Activated B cell treated with CpG ODN at 0.5 μM for 24 hours (primary cell): ENCODE measurements around the gene FAM20B. TPM values are rescaled to one million over a fixed set of nuclear protein-coding genes. Genes with fewer than 3 reads are reported as not detected.
A peak's percentile ranks its signal among the peaks of the same experiment; 100 is the strongest.

Experiments used
- ATAC-seq: fragments of 200-7000 bp; cut with Tn5 transposase; one replicate; pipeline ENCODE4 v1.10.0; 2021; ENCODE audit warnings: low read depth, mild to moderate bottlenecking, moderate library complexity
- CTCF ChIA-PET: fragments of 350-600 bp; sonication (Branson Sonifier 250); formaldehyde crosslinking; loops from one replicate; lab custom pipeline; 2021; ENCODE audit warnings: antibody characterized with exemption; lab: Charles Lee
- POLR2A ChIA-PET: fragments of 350-600 bp; sonication (Branson Sonifier 250); formaldehyde crosslinking; loops from one replicate; lab custom pipeline; 2021; ENCODE audit warnings: antibody characterized with exemption; lab: Charles Lee
- DNase-seq: peaks from one replicate; pipeline ENCODE4 v3.0.0; 2022
- H3K27ac Mint-ChIP-seq: one replicate; pipeline ENCODE4 v1.8.0; 2020; ENCODE audit warnings: mixed read lengths
- H3K27me3 Mint-ChIP-seq: one replicate; pipeline ENCODE4 v1.8.0; 2021; ENCODE audit warnings: mixed read lengths
- H3K36me3 Mint-ChIP-seq: one replicate; pipeline ENCODE4 v1.8.0; 2021; ENCODE audit warnings: low read depth, mixed read lengths
- H3K4me1 Mint-ChIP-seq: one replicate; pipeline ENCODE4 v1.8.0; 2021; ENCODE audit warnings: mixed read lengths
- H3K4me3 Mint-ChIP-seq: one replicate; pipeline ENCODE4 v1.8.0; 2020; ENCODE audit warnings: mild to moderate bottlenecking, mixed read lengths
- H3K9me3 Mint-ChIP-seq: one replicate; pipeline ENCODE4 v1.8.0; 2020; ENCODE audit warnings: mixed read lengths
- CTCF ChIP-seq: fragments of 200-600 bp; IDR thresholded peaks from one replicate; pipeline ENCODE4 v1.8.0; 2022; ENCODE audit warnings: antibody characterized with exemption, mild to moderate bottlenecking
- intact Hi-C: fragments of 100-400 bp; cut with micrococcal nuclease; formaldehyde crosslinking; loops from one replicate; pipeline ENCODE4 v1.15.1; 2024
- total RNA-seq: library from RNA; stranded (reverse); gene quantifications from 2 replicates; pipeline ENCODE4 v1.2.3, GENCODE V29; 2022

FAM20B gene
- total RNA-seq, 1 donor from 2014 or later = 27.5 TPM

GRCh38 chr1:179043907-179044306, 18.2 kb downstream of the FAM20B start:
- CTCF ChIA-PET = interaction anchor here (1.1 kb wide), 1 partner anchor 511 kb away, joined by 4 read pairs; no protein-coding TSS in a partner anchor
- POLR2A ChIA-PET = no interaction called here
- Mint-ChIP-seq H3K36me3 (peaks cover 13% of the 10 kb centered on the region), H3K4me3 (no peak overlapping the region), H3K27ac (no peak overlapping the region), H3K4me1 (peaks cover 13% of the 10 kb centered on the region), H3K27me3 (no peaks in the 10 kb centered on the region), H3K9me3 (no peaks in the 10 kb centered on the region)
- intact Hi-C loops = no loop called here
- no peak for TF ChIP-seq CTCF
- DNase-seq = no peak
- peak; percentile 25 for ATAC-seq

GRCh38 chr1:179046808-179047635, 21.3 kb downstream of the FAM20B start:
- Mint-ChIP-seq H3K27ac (no peak overlapping the region), H3K9me3 (no peaks in the 10 kb centered on the region), H3K4me3 (no peak overlapping the region), H3K27me3 (no peaks in the 10 kb centered on the region), H3K4me1 (peaks cover 9% of the 10 kb centered on the region), H3K36me3 (peaks cover 26% of the 10 kb centered on the region)
- ChIA-PET POLR2A (no interaction called here), CTCF (no interaction called here)
- intact Hi-C loops = no loop called here
- TF ChIP-seq CTCF = no peak
- ATAC-seq (no peak), DNase-seq (no peak)

GRCh38 chr1:179047636-179047997, 21.9 kb downstream of the FAM20B start:
- ChIA-PET POLR2A (no interaction called here), CTCF (interaction anchor here (1.0 kb wide), 1 partner anchor 762 kb away, joined by 3 read pairs; no protein-coding TSS in a partner anchor)
- ATAC-seq (no peak), DNase-seq (no peak)
- Mint-ChIP-seq H3K27ac (no peak overlapping the region), H3K27me3 (no peaks in the 10 kb centered on the region), H3K4me1 (peaks cover 9% of the 10 kb centered on the region), H3K36me3 (peaks cover 26% of the 10 kb centered on the region), H3K4me3 (no peak overlapping the region), H3K9me3 (no peaks in the 10 kb centered on the region)
- no peak for TF ChIP-seq CTCF
- intact Hi-C loops = no loop called here

- DNase-seq (no peak), ATAC-seq (no peak)
- Mint-ChIP-seq H3K27ac (no peak overlapping the region), H3K27me3 (no peaks in the 10 kb centered on the region), H3K4me3 (no peak overlapping the region), H3K9me3 (no peaks in the 10 kb centered on the region), H3K36me3 (peaks cover 25% of the 10 kb centered on the region), H3K4me1 (peaks cover 8% of the 10 kb centered on the region)
- intact Hi-C loops = no loop called here
- no peak for TF ChIP-seq CTCF
- CTCF ChIA-PET = interaction anchor here (1.0 kb wide), 1 partner anchor 761 kb away, joined by 3 read pairs; no protein-coding TSS in a partner anchor
- POLR2A ChIA-PET = no interaction called here
Measured at GRCh38 chr1:179048339-179049124, 22.8 kb downstream of the FAM20B start.

- H3K27ac Mint-ChIP-seq = no peak overlapping the region
- H3K4me1 Mint-ChIP-seq = no peaks in the 10 kb centered on the region
- ChIA-PET POLR2A (no interaction called here), CTCF (no interaction called here)
- intact Hi-C loops = no loop called here
- DNase-seq (no peak), ATAC-seq (no peak)
- peaks cover 49% of the 10 kb centered on the region for H3K36me3 Mint-ChIP-seq
- H3K9me3 Mint-ChIP-seq = peaks cover 3% of the 10 kb centered on the region
- TF ChIP-seq CTCF = no peak
- H3K27me3 Mint-ChIP-seq = no peaks in the 10 kb centered on the region
- H3K4me3 Mint-ChIP-seq = no peak overlapping the region
Measured at GRCh38 chr1:179052776-179053175, 27.1 kb downstream of the FAM20B start.
